ENCODE measurements around the gene FOXA3.
"Not testable (repeated sequence)": the region's sequence is repeated elsewhere in the genome, so short reads cannot be mapped to it uniquely, and the experiment has no call there.

The FOXA3 gene

GRCh38 chr19:45865269-45865948 is 1.3 kb downstream of the FOXA3 start:
- Histone ChIP-seq H3K27me3 (ENCODE audit: insufficient read depth, low read depth) (peaks cover 62% of the 10 kb centered on the region), H4K20me1 (ENCODE audit: insufficient read depth) (no peaks in the 10 kb centered on the region), H3K4me2 (no peak overlapping the region), H3K4me1 (ENCODE audit: low read depth, poor library complexity, severe bottlenecking) (peaks cover 21% of the 10 kb centered on the region), H3K27ac (no peak overlapping the region), H2AFZ (ENCODE audit: low read depth) (no peak overlapping the region), H3K9ac (no peak overlapping the region), H3K4me3 (IDR thresholded peaks at IDR 0.05; ENCODE audit: insufficient read depth, low read depth, low read length) (no peak overlapping the region), H3K79me2 (ENCODE audit: insufficient read depth, low read depth) (peaks cover 21% of the 10 kb centered on the region; the same call in 1 of the 2 replicates), H3K36me3 (ENCODE audit: insufficient read depth) (no peaks in the 10 kb centered on the region)
- no peak for TF ChIP-seq CTCF (conservative IDR thresholded peaks at IDR 0.05; ENCODE audit: low read depth, low read length)

GRCh38 chr19:45866400-45867176 is 2.5 kb downstream of the FOXA3 start:
- no peaks in the 10 kb centered on the region for H3K36me3 ChIP-seq (ENCODE audit: insufficient read depth)
- peaks cover 14% of the 10 kb centered on the region for H3K4me1 ChIP-seq (ENCODE audit: low read depth, poor library complexity, severe bottlenecking)
- H3K9ac ChIP-seq: no peak overlapping the region
- no peak overlapping the region for H3K4me3 ChIP-seq (IDR thresholded peaks at IDR 0.05; ENCODE audit: insufficient read depth, low read depth, low read length)
- H3K4me2 ChIP-seq: no peak overlapping the region
- no peak overlapping the region for H2AFZ ChIP-seq (ENCODE audit: low read depth)
- H3K79me2 ChIP-seq (ENCODE audit: insufficient read depth, low read depth): peaks cover 12% of the 10 kb centered on the region; the same call in 1 of the 2 replicates
- H3K27ac ChIP-seq: no peak overlapping the region
- TF ChIP-seq CTCF (conservative IDR thresholded peaks at IDR 0.05; ENCODE audit: low read depth, low read length): no peak
- H4K20me1 ChIP-seq (ENCODE audit: insufficient read depth): no peaks in the 10 kb centered on the region
- H3K27me3 ChIP-seq (ENCODE audit: insufficient read depth, low read depth): peaks cover 74% of the 10 kb centered on the region

- not testable (repeated sequence) for H3K36me3 ChIP-seq (ENCODE audit: insufficient read depth); H2AFZ ChIP-seq (ENCODE audit: low read depth); H3K9ac ChIP-seq; H3K27ac ChIP-seq; H3K79me2 ChIP-seq (ENCODE audit: insufficient read depth, low read depth); H3K4me2 ChIP-seq; H3K4me3 ChIP-seq (IDR thresholded peaks at IDR 0.05; ENCODE audit: insufficient read depth, low read depth, low read length); H4K20me1 ChIP-seq (ENCODE audit: insufficient read depth)
- peaks cover 77% of the 10 kb centered on the region for H3K27me3 ChIP-seq (ENCODE audit: insufficient read depth, low read depth)
- H3K4me1 ChIP-seq (ENCODE audit: low read depth, poor library complexity, severe bottlenecking): peaks cover 10% of the 10 kb centered on the region
Observed at GRCh38 chr19:45867241-45867640, 3.1 kb downstream of the FOXA3 start.

- Histone ChIP-seq H3K27me3 (ENCODE audit: insufficient read depth, low read depth) (peaks cover 71% of the 10 kb centered on the region), H3K27ac (no peak overlapping the region), H3K9ac (no peak overlapping the region), H3K4me2 (no peak overlapping the region), H3K36me3 (ENCODE audit: insufficient read depth) (no peaks in the 10 kb centered on the region), H4K20me1 (ENCODE audit: insufficient read depth) (no peaks in the 10 kb centered on the region), H3K4me3 (IDR thresholded peaks at IDR 0.05; ENCODE audit: insufficient read depth, low read depth, low read length) (no peak overlapping the region), H2AFZ (ENCODE audit: low read depth) (no peak overlapping the region), H3K79me2 (ENCODE audit: insufficient read depth, low read depth) (no peaks in the 10 kb centered on the region), H3K4me1 (ENCODE audit: low read depth, poor library complexity, severe bottlenecking) (peaks cover 4% of the 10 kb centered on the region)
- no peak for TF ChIP-seq CTCF (conservative IDR thresholded peaks at IDR 0.05; ENCODE audit: low read depth, low read length)
Observed at GRCh38 chr19:45870798-45871197, 6.7 kb downstream of the FOXA3 start.

Data from KMS-11 (cell line).